Fibroblast of pulmonary artery (primary cell): ENCODE results near the gene VRK2.

Source experiments
- DNase-seq: peaks from one replicate; pipeline ENCODE4 v3.0.0-alpha.2; 2010; ENCODE audit warnings: low read depth
- H3K4me3 ChIP-seq: replicated peaks from 2 replicates; pipeline ENCODE4 v1.5.1; 2011; ENCODE audit warnings: low read depth, mild to moderate bottlenecking, control low read depth, low read length, moderate library complexity
- TF ChIP-seq, protein P1 (sequence below): IDR thresholded peaks from 2 replicates; pipeline ENCODE4 v1.5.1; 2011; ENCODE audit warnings: mild to moderate bottlenecking, control low read depth, low read length, inconsistent platforms; ENCODE audit errors: missing control alignments

The VRK2 gene

DNA sequence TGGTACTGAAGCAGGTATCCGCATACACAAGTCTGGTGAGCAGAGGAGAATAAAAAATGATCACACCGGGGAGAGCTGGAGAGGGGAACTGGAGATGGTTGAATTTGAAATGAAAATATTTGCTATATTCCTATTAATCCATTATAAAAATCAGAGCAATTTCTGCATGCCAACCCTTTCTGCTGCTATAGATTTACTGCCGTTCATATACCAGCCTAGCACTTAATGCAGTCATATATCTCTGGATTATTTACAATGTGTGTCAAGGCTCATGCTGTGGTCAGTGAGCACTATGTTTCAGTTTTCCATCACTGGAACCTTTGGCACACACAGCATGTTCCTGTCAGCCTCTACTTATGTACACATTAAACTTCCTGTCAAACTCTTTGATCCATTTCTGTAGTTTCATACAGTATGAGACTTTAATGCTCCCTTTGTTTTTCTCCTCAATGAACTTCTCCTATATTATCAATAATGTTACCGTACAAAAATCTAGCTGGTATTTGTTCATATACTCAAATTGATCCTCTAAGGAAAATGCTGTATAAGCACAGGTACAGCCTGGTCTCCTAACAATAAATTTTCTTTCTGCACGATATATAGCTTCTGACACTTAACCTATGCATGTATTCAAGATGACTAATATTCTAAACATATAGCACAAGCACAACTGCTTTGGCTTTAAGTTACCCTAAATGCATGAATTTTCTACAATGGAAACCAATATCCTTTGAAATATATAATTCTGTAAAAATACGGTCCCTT is 157.8 kb downstream of the VRK2 start:
- TF ChIP-seq, protein P1, sequence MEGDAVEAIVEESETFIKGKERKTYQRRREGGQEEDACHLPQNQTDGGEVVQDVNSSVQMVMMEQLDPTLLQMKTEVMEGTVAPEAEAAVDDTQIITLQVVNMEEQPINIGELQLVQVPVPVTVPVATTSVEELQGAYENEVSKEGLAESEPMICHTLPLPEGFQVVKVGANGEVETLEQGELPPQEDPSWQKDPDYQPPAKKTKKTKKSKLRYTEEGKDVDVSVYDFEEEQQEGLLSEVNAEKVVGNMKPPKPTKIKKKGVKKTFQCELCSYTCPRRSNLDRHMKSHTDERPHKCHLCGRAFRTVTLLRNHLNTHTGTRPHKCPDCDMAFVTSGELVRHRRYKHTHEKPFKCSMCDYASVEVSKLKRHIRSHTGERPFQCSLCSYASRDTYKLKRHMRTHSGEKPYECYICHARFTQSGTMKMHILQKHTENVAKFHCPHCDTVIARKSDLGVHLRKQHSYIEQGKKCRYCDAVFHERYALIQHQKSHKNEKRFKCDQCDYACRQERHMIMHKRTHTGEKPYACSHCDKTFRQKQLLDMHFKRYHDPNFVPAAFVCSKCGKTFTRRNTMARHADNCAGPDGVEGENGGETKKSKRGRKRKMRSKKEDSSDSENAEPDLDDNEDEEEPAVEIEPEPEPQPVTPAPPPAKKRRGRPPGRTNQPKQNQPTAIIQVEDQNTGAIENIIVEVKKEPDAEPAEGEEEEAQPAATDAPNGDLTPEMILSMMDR = no peak
- no peak for DNase-seq
- no peak overlapping the region for H3K4me3 ChIP-seq

- TF ChIP-seq, protein P1 = no peak
- no peak overlapping the region for H3K4me3 ChIP-seq
- no peak for DNase-seq
Observed at GRCh38 chr2:58206785-58207184, 160.2 kb downstream of the VRK2 start.

DNA sequence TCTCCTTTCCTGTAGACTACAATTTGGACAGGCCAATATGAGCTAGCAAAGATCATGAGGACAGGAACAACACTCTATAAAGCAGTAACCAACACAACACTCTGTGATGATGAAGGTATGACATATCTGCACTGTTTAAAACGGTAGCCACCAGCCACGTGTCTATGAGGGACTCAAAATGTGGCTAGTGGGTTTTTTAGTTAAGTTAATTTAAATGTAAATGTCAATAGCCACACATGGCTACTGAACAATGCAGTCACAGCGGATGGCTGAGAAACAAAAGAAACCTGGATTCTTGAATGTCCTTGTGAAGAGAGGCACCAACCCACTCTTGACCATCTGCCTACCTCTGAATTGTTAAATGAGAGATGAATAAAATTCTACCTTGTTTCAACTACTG is 160.6 kb downstream of the VRK2 start:
- TF ChIP-seq, protein P1 = no peak
- no peak for DNase-seq
- no peak overlapping the region for H3K4me3 ChIP-seq
